Urothelium cell line (cell line): ENCODE data around the gene USP15.

Experiments
- DNase-seq: peaks from one replicate; pipeline ENCODE4 v3.0.0; 2011; ENCODE audit warnings: low spot score, mixed read lengths
- FAIRE-seq: peaks from 2 replicates; lab custom pipeline; 2011; peaks lifted over from hg19 to GRCh38; lab: Jason Lieb, UNC

The USP15 gene

GRCh38 chr12:62256408-62257096, 3.7 kb upstream of the USP15 start:
- DNase-seq (no peak), FAIRE-seq (no peak)

GRCh38 chr12:62258231-62258630, 2.0 kb upstream of the USP15 start:
- no peak for FAIRE-seq
- no peak for DNase-seq

GRCh38 chr12:62258941-62259630, 1.1 kb upstream of the USP15 start:
- DNase-seq (no peak), FAIRE-seq (no peak)

DNA sequence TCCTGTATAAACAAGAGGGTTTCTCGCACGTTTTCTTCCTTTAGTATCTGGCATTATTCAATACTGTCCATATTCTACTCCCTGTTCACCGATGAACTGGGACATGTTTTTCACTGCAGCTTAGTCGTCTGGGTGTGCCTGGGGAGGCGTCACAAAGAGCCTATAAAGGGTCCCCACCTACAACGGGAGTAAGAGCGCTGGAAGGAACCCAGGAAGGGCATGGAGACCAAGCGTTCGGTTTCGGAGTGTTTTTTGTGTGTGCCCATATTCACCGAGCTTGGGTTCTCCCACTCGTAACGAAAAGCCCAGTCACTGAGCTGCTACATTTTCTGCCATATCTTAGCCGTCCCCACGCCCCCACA, 592 bp upstream of the USP15 start:
- DNase-seq = peak; percentile 18
- no peak for FAIRE-seq

- FAIRE-seq (no peak), DNase-seq (peak; percentile 17)
These were observed 804 bp downstream of the USP15 start for GRCh38 chr12:62260733-62261683.

DNA sequence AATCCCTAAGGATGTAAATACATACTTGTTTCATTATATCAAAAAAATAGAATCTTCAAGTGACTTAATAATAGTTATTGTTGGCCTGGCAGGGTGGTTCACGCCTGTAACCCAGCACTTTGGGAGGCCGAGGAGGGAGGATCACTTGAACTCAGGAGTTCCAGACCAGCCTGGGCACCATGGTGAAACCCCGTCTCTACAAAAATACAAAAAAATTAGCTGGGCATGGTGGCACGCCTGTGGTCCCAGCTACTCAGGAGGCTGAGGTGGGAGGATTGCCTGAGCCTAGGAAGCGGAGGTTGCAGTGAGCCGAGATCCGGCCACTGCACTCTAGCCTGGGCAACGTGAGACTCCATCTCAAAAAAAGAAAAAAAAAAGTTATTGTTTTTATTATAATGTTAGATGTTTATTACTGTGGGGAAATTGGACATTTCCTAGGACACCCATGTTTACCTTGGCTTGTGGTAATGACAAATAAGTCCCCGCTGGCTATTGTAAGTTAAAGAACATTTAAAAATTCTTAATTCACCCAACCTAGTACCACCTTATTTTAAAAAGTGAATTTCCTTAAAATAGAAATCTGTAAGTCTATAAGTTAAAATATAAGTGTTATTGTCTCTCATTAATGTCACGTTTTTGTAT, 1.8 kb downstream of the USP15 start:
- no peak for FAIRE-seq

GRCh38 chr12:62263232-62263631, 3.0 kb downstream of the USP15 start:
- DNase-seq (no peak), FAIRE-seq (no peak)

More for the DNA sequence above, 1.8 kb downstream of the USP15 start:
- DNase-seq = no peak

DNA sequence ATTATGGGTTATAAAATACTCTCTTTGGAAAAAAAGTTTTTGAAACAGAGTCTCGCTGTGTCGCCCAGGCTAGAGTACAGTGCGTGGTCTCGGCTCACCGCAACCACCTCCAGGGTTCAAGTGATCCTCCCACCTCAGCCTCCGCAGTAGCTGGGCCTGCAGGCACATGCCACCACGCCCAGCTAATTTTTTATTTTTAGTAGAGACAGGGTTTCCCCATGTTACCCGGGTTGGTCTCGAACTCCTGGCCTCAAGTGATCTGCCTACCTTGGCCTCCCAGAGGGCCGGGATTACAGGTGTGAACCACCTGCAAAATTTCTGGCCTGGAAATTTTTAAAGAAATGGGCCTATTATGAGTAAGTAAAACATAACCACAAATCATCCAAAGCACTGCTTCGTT, 3.8 kb downstream of the USP15 start:
- DNase-seq = no peak

GRCh38 chr12:62264706-62265105, 4.5 kb downstream of the USP15 start:
- DNase-seq (no peak), FAIRE-seq (no peak)

More for the DNA sequence above, 3.8 kb downstream of the USP15 start:
- FAIRE-seq = no peak

- no peak for FAIRE-seq
- DNase-seq = no peak
These were observed 5.3 kb downstream of the USP15 start for GRCh38 chr12:62265511-62265910.

DNA sequence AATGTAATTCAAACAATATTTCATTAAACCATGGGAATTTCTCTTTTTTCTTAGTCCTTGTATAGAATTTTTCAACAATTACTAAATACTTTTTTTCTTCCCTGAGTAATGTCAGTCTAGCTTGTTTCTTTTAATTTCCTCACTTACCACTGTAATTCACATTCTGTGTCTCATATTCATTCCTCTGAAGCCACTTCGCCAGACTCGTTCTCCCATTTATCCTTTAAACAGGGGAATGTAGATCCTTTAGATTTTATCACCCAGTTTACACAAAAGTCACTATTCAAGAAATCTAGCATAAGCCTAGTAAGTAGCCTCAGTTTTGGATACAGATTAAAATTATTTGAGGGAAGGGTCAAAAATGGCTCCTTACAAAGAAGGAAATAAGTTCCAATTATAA, 6.8 kb downstream of the USP15 start:
- no peak for FAIRE-seq
- no peak for DNase-seq

DNA sequence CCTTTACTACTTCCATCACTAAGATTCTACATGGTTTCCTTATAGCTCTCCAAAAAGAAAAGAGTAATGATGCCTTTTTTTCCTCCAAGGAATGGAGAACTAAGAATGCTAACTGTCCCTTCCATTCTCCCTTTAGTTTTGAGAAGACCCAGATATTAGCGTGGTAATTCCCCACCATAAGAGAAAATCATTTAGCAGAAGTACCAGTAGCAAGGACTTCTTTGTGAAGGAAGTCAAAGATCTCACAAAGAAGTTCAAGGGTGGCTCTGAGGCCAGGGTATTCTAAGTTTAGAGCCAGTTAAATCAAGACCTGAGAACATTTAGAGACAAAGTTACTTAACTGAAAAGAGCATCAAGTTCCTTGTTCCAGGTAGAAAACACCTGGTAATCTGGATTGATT, 7.3 kb downstream of the USP15 start:
- no peak for FAIRE-seq

GRCh38 chr12:62268956-62269355, 8.8 kb downstream of the USP15 start:
- FAIRE-seq = no peak

More for the DNA sequence above, 7.3 kb downstream of the USP15 start:
- no peak for DNase-seq

DNA sequence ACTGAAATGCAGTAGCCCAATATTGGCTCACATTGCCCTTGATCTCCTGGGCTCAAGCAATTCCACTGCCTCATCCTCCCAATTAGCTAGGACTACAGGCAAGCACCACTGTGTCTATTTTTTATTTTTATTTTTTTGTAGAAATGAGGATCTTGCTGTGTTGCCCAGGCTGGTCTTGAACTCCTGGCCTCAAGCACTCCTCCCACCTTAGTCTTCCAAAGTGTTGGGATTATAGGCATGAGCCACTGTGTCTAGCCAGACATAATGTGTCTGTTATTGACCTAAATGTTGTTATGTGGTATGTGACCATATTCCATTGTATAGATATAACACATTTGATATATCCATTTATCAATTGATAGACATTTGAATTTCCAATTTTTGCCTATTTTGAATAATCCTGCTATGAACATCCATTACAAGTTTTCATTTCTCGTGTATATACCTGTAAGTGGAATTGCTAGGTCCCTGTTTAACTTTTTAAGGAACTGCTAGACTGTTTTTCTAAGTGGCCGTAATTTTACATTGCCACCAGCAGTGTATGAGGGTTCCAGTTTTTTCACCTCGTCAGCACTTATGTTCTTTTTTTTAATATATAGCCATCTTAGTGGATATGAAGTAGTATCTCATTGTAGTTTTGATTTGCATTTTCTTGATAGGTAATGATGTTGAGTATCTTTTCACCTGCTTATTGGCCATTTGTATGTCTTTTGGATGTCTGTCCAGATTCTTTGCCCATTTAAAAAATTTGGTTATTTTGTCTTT, 9.4 kb downstream of the USP15 start:
- no peak for DNase-seq
- FAIRE-seq = no peak

More at GRCh38 chr12:62268956-62269355, 8.8 kb downstream of the USP15 start:
- no peak for DNase-seq

- DNase-seq (no peak), FAIRE-seq (no peak)
These were observed 10.2 kb downstream of the USP15 start for GRCh38 chr12:62270384-62270783.

DNA sequence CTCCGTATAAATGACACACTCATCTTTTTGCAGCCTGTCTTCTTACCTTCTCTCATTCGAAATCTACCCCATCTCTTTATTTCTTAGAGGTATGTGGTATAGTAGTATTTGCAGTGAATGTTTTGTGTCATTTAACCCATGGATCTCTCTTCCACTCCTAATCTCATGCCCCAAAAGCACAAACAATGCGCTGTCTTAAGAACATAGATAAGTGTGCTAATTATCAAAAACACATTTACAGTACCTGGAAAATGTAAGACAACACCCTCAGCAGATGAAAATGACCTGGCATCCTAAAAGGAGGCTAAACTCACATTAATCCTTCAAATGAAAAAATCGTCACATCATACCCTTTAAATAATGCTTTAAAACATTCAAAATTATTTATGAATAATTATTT, 10.7 kb downstream of the USP15 start:
- FAIRE-seq (no peak), DNase-seq (no peak)

DNA sequence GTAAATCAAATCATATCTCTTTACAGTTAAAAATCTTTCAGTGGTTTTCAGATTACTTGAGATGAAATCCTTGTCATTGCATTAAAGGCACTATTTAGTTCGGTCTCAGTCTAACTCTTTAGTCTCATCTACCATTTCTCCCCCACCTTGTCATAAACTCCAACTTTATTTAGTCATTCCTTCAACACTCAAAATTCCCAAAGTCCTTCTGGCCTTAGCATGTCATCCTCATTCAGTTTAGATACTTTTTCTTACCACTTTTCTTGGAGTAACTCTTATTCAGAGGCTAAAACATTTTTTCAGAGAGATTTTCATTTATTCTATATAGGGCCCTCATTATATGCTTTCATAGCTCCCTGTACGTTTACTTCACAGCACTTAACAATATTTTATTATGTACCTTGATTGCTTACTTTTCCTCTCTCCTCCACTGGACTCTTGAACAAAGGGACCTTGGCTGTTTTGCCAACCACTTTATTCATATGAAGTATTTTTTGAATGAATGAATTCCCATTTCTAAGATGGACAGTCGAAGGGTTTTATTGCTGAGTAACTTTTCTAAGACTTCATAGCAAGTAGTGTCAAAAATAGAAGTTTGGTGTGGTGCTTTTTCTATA, 12.8 kb downstream of the USP15 start:
- no peak for DNase-seq
- no peak for FAIRE-seq

DNA sequence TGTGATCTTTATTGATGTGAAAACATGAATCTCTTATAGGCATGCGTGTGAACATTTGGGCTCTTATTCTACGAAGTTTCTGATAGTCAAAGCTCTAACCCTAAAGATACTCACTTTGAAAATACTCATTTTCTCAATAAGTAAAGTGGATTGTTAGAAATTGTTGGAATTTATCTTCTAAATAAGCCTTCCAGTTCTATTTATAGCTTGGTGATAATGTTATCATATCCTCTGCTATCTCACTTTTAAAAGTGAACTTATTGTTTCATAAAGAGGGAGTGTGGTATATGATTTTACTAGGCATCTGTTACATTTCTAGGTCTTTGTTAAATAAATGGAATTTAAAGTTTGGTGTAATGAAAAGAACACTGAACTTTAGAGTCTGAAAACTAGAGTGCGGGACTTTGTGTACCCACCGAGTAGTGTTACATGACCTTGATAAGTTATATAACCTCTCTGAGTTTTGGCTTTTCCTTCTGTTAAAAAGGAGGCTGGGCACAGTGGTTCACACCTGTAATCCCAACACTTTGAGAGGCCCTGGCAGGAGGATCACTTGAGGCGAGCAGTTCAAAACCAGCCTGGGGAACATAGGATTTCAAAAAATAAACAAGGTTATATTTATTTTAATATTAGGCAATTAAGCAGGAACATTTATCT, 13.6 kb downstream of the USP15 start:
- DNase-seq (no peak), FAIRE-seq (no peak)

DNA sequence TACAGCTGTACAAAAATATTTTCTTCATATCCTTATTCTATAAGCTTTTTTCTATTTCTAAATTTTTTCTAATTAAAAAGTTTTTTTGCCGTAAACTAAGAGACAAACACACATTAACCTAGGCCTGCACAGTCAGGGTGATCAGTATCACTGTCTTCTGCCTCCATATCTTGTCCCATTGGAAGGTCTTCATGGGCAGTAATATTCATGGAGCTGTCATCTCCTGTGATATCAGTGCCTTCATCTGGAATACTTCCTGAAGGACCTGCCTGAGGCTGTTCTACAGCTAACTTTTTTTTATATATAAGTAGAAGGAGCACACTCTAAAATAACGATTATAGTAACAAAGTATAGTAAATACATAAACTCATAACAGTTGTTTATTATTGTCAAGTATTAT, 17.8 kb downstream of the USP15 start:
- no peak for DNase-seq
- no peak for FAIRE-seq
